Loucy (cell line): ENCODE results near the gene WFIKKN1.

Experiments
- CTCF ChIP-seq: fragments of 200-600 bp; sonication (generic); conservative IDR thresholded peaks from 2 replicates; pipeline ENCODE4 v1.5.1; 2014; ENCODE audit warnings: mild to moderate bottlenecking, antibody characterized with exemption, low read length
- EZH2phosphoT487 ChIP-seq: fragments of 200-600 bp; IDR thresholded peaks from 2 replicates; pipeline ENCODE4 v1.6.1; 2018; ENCODE audit warnings: antibody characterized with exemption, mild to moderate bottlenecking, moderate library complexity, borderline replicate concordance

- TF ChIP-seq CTCF (no peak), EZH2phosphoT487 (no peak)
These were observed 37.4 kb upstream of the WFIKKN1 start for GRCh38 chr16:593406-593805.
